ENCODE results near the gene APAF1.

DNA sequence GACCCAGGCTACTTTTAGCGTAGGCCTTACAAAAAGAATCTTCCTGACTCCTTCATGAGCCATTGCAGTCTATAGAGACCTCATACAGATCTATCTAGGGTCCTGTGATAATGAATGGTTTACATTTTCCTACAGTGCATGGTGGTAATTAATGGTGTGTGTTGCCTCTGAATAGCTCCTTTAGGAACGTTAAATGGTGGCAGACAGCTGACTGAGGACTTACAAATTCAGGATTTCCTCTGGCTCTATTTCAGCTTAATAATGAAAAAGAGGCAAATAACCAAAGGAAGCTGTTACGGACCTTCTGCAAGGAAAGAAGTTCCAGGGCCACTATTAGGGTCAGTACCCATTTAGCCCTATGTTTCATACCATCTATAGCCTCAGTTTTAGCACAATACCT lies 5.6 kb upstream of the APAF1 start:
- TF ChIP-seq CTCF (IDR thresholded peaks at IDR 0.05) (no peak), EZH2 (IDR thresholded peaks at IDR 0.05; ENCODE audit: borderline replicate concordance, insufficient read depth, low read depth, low read length, poor library complexity, severe bottlenecking) (no peak)
